ENCODE data around the gene ZSCAN32. TPM values are rescaled to one million over a fixed set of nuclear protein-coding genes. Genes with fewer than 3 reads are reported as not detected.

Gene ZSCAN32
- total RNA-seq, 1 experiment from 2014 or later = 26.1 TPM

DNA sequence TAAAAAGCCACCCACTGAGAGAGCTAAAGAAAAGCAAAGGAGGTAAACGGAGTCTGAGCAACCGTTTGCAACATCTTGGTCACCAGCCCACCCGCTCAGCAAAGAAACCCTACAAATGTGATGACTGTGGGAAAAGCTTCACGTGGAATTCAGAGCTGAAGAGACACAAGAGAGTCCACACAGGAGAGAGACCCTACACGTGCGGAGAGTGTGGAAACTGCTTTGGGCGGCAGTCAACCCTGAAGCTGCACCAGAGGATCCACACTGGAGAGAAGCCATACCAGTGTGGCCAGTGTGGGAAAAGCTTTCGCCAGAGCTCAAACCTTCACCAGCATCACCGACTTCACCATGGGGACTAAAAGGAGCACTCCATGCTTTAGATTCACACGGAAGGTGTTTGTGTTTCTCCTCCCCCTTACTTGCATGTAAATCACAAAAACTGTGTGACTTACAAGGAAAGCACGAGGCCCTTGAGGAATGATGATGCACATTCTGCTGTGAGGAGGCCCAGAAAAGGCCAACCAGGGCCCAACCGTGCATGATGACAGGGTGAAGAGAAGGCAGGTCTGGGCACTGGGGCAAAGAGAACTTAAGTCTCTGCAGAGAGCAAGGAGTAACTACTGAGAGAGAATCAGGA, 7.9 kb upstream of the ZSCAN32 start:
- TF ChIP-seq CTCF (IDR thresholded peaks at IDR 0.05; ENCODE audit: unreplicated experiment) = no peak

GRCh38 chr16:3401719-3402397, 1.1 kb upstream of the ZSCAN32 start:
- peaks cover 10% of the 10 kb centered on the region for H3K4me1 Mint-ChIP-seq (ENCODE audit: low read depth, unreplicated experiment)
- intact Hi-C loops (cut with micrococcal nuclease; ENCODE audit: unreplicated experiment) = loop anchor here (5.0 kb wide), 1 partner anchor 55 kb away; no protein-coding TSS in a partner anchor
- peak overlapping the region; percentile 95 for H3K4me3 Mint-ChIP-seq (ENCODE audit: low read depth, unreplicated experiment)
- BruUV-seq (replicated peaks) = TSS peak; percentile 51
- TF ChIP-seq CTCF (IDR thresholded peaks at IDR 0.05; ENCODE audit: unreplicated experiment) = no peak
- peaks cover 9% of the 10 kb centered on the region for H3K9me3 Mint-ChIP-seq (ENCODE audit: low read depth, unreplicated experiment)
- no peaks in the 10 kb centered on the region for H3K27me3 Mint-ChIP-seq (ENCODE audit: unreplicated experiment)
- peaks cover 56% of the 10 kb centered on the region for H3K36me3 Mint-ChIP-seq (ENCODE audit: insufficient read depth, unreplicated experiment)
- CTCF ChIA-PET = interaction anchor here (0.6 to 0.7 kb wide), 3 partner anchors 9 to 179 kb away, joined by 5 to 7 read pairs (median 6); no protein-coding TSS in a partner anchor
- peak overlapping the region; percentile 91 for H3K27ac Mint-ChIP-seq (ENCODE audit: unreplicated experiment)
- DNase-seq = no peak

More for the DNA sequence above, 7.9 kb upstream of the ZSCAN32 start:
- BruUV-seq (replicated peaks) = no TSS peak
- CTCF ChIA-PET = no interaction called here
- H3K9me3 Mint-ChIP-seq (ENCODE audit: low read depth, unreplicated experiment) = peaks cover 8% of the 10 kb centered on the region
- H3K27ac Mint-ChIP-seq (ENCODE audit: unreplicated experiment) = no peak overlapping the region
- H3K4me3 Mint-ChIP-seq (ENCODE audit: low read depth, unreplicated experiment) = no peak overlapping the region
- no peaks in the 10 kb centered on the region for H3K4me1 Mint-ChIP-seq (ENCODE audit: low read depth, unreplicated experiment)
- DNase-seq = no peak
- peaks cover 35% of the 10 kb centered on the region for H3K36me3 Mint-ChIP-seq (ENCODE audit: insufficient read depth, unreplicated experiment)
- H3K27me3 Mint-ChIP-seq (ENCODE audit: unreplicated experiment) = no peaks in the 10 kb centered on the region
- intact Hi-C loops (cut with micrococcal nuclease; ENCODE audit: unreplicated experiment) = no loop called here

GRCh38 chr16:3400446-3400778, 392 bp downstream of the ZSCAN32 start:
- TF ChIP-seq CTCF (IDR thresholded peaks at IDR 0.05; ENCODE audit: unreplicated experiment) = no peak
- Mint-ChIP-seq H3K27ac (ENCODE audit: unreplicated experiment) (peak overlapping the region; percentile 91), H3K4me3 (ENCODE audit: low read depth, unreplicated experiment) (peak overlapping the region; percentile 95), H3K27me3 (ENCODE audit: unreplicated experiment) (no peaks in the 10 kb centered on the region), H3K9me3 (ENCODE audit: low read depth, unreplicated experiment) (peaks cover 16% of the 10 kb centered on the region), H3K4me1 (ENCODE audit: low read depth, unreplicated experiment) (peaks cover 10% of the 10 kb centered on the region), H3K36me3 (ENCODE audit: insufficient read depth, unreplicated experiment) (peaks cover 61% of the 10 kb centered on the region)
- no peak for DNase-seq
- CTCF ChIA-PET = interaction anchor here (0.7 to 0.9 kb wide), 3 partner anchors 36 to 136 kb away, joined by 3 to 4 read pairs (median 3); partner anchors contain the start of gene CLUAP1
- intact Hi-C loops (cut with micrococcal nuclease; ENCODE audit: unreplicated experiment) = loop anchor here (5.0 kb wide), 1 partner anchor 57 kb away; no protein-coding TSS in a partner anchor
- no TSS peak for BruUV-seq (replicated peaks)

DNA sequence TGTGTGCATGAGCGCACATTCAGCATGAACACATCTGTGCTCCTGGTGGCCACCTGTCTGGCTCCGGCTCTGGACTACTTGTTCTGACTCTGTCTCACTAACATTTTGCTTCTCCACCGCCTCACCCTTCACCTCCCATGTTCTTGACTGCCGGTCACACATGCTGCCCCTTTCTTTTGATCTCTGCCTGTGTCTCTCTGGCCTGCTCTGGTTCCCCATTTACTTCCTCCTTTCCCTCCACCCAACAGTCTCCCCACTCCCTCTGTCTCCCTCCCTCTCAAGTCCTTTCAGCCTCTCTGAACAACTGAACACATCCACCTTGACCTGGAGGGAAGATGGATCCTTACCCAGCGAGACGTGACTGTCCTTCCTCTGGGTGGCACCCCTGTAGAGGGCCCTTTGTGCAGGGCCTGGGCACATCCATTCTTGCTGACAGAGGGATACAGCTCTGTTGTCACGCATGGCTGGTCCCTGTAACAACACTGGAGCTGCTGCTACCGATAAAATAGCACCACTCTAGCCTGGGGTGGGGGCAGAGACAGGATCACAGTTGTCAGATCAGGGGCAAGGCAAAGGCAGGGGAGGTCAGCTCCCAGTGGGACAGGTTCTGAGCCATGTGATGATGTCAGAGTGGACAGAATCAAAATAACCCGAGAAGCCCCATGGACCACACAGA, 11.0 kb downstream of the ZSCAN32 start:
- no peaks in the 10 kb centered on the region for H3K27me3 Mint-ChIP-seq (ENCODE audit: unreplicated experiment)
- no peaks in the 10 kb centered on the region for H3K4me1 Mint-ChIP-seq (ENCODE audit: low read depth, unreplicated experiment)
- H3K36me3 Mint-ChIP-seq (ENCODE audit: insufficient read depth, unreplicated experiment) = peaks cover 65% of the 10 kb centered on the region
- no peak for DNase-seq
- CTCF ChIA-PET = no interaction called here
- no TSS peak for BruUV-seq (replicated peaks)
- peaks cover 27% of the 10 kb centered on the region for H3K9me3 Mint-ChIP-seq (ENCODE audit: low read depth, unreplicated experiment)
- no peak overlapping the region for H3K4me3 Mint-ChIP-seq (ENCODE audit: low read depth, unreplicated experiment)
- TF ChIP-seq CTCF (IDR thresholded peaks at IDR 0.05; ENCODE audit: unreplicated experiment) = no peak
- intact Hi-C loops (cut with micrococcal nuclease; ENCODE audit: unreplicated experiment) = no loop called here
- no peak overlapping the region for H3K27ac Mint-ChIP-seq (ENCODE audit: unreplicated experiment)
